Caco-2 (cell line): ENCODE data around the gene OTOP1. TPM values are rescaled to one million over a fixed set of nuclear protein-coding genes. Genes with fewer than 3 reads are reported as not detected.
A peak's percentile ranks its signal among the peaks of the same experiment; 100 is the strongest.
"Not testable (repeated sequence)": the region's sequence is repeated elsewhere in the genome, so short reads cannot be mapped to it uniquely, and the experiment has no call there.

Experiments
- BruUV-seq: library from RNA; stranded (reverse); fragments of 400-500 nt; replicated peaks from 2 replicates; lab custom pipeline; 2021; lab: Mats Ljungman, UMichigan
- CTCF ChIA-PET: fragments of 300-600 bp; sonication (Branson Sonifier 250); formaldehyde crosslinking; loops from one replicate; lab custom pipeline; 2022; ENCODE audit warnings: antibody characterized with exemption; lab: Charles Lee
- POLR2A ChIA-PET: fragments of 300-600 bp; sonication (Branson Sonifier 250); formaldehyde crosslinking; loops from one replicate; lab custom pipeline; 2022; ENCODE audit warnings: antibody characterized with exemption; lab: Charles Lee
- DNase-seq, 2 experiments: peaks; one replicate each; pipeline versions ENCODE4 v3.0.0 to v3.0.0-alpha.2; 2020 to 2022
- H3K27me3 ChIP-seq: replicated peaks from 2 replicates; pipeline ENCODE4 v1.6.0; 2011; ENCODE audit warnings: low read length; ENCODE audit not compliant: control insufficient read depth, insufficient read depth
- H3K36me3 ChIP-seq: 2 replicates; pipeline ENCODE4 v1.5.1; 2011; ENCODE audit warnings: low read length; ENCODE audit not compliant: control insufficient read depth, insufficient read depth
- H3K4me1 ChIP-seq: fragments of 250-450 bp; sonication (Bioruptor Pico); 2 replicates; pipeline ENCODE4 v1.5.1; 2020; ENCODE audit warnings: mild to moderate bottlenecking
- H3K4me3 ChIP-seq: 2 replicates; pipeline ENCODE4 v1.5.1; 2011; ENCODE audit warnings: low read depth, mild to moderate bottlenecking, control low read depth, low read length
- H3K9me3 ChIP-seq: fragments of 250-450 bp; sonication (Bioruptor Pico); 2 replicates; pipeline ENCODE4 v1.5.1; 2020; ENCODE audit warnings: mild to moderate bottlenecking, moderate library complexity
- H3K27ac Mint-ChIP-seq: one replicate; pipeline ENCODE4 v1.8.0; 2022; ENCODE audit warnings: mixed read lengths; ENCODE audit not compliant: unreplicated experiment
- H3K27me3 Mint-ChIP-seq: one replicate; pipeline ENCODE4 v1.8.0; 2022; ENCODE audit warnings: mixed read lengths; ENCODE audit not compliant: insufficient read depth, unreplicated experiment
- H3K36me3 Mint-ChIP-seq: one replicate; pipeline ENCODE4 v1.8.0; 2022; ENCODE audit warnings: mild to moderate bottlenecking, mixed read lengths; ENCODE audit not compliant: insufficient read depth, unreplicated experiment
- H3K4me1 Mint-ChIP-seq: one replicate; pipeline ENCODE4 v1.8.0; 2022; ENCODE audit warnings: low read depth, mixed read lengths; ENCODE audit not compliant: unreplicated experiment
- H3K4me3 Mint-ChIP-seq: one replicate; pipeline ENCODE4 v1.8.0; 2022; ENCODE audit warnings: mild to moderate bottlenecking, moderate library complexity, mixed read lengths; ENCODE audit not compliant: unreplicated experiment
- H3K9me3 Mint-ChIP-seq: one replicate; pipeline ENCODE4 v1.8.0; 2022; ENCODE audit warnings: mixed read lengths; ENCODE audit not compliant: unreplicated experiment
- intact Hi-C: fragments of 100-400 bp; cut with micrococcal nuclease; formaldehyde crosslinking; loops from one replicate; pipeline ENCODE4 v1.10.0; 2022; ENCODE audit not compliant: unreplicated experiment
- total RNA-seq: library from RNA; stranded (reverse); gene quantifications from 2 replicates; pipeline ENCODE4 v1.2.3, GENCODE V29; 2022
- TF ChIP-seq, protein P1 (sequence below), 2 experiments: fragments of 200-600 bp in 1 of 2; IDR thresholded peaks; 1 replicate in 1 of 2; 2 replicates in 1 of 2; pipeline versions ENCODE4 v1.5.1 to v1.8.0; 2011 to 2022; ENCODE audit warnings: antibody characterized with exemption in 1 of 2, control low read depth in 1 of 2, inconsistent platforms in 1 of 2, low read depth in 1 of 2, low read length in 1 of 2, mild to moderate bottlenecking in 1 of 2, moderate library complexity in 1 of 2; ENCODE audit not compliant: insufficient read depth in 1 of 2, severe bottlenecking in 1 of 2, unreplicated experiment in 1 of 2

OTOP1 gene
- total RNA-seq, 1 experiment from 2014 or later, result not detected

- Mint-ChIP-seq H3K4me3 (no peak overlapping the region), H3K36me3 (no peaks in the 10 kb centered on the region), H3K27ac (no peak overlapping the region), H3K4me1 (peaks cover 6% of the 10 kb centered on the region), H3K9me3 (no peaks in the 10 kb centered on the region), H3K27me3 (peaks cover 12% of the 10 kb centered on the region)
- BruUV-seq, result no TSS peak
- ChIA-PET CTCF (interaction anchor here (0.6 kb wide), 2 partner anchors 76 to 107 kb away, joined by 3 to 7 read pairs; partner anchors contain the start of gene LYAR), POLR2A (no interaction called here)
- TF ChIP-seq, protein P1, sequence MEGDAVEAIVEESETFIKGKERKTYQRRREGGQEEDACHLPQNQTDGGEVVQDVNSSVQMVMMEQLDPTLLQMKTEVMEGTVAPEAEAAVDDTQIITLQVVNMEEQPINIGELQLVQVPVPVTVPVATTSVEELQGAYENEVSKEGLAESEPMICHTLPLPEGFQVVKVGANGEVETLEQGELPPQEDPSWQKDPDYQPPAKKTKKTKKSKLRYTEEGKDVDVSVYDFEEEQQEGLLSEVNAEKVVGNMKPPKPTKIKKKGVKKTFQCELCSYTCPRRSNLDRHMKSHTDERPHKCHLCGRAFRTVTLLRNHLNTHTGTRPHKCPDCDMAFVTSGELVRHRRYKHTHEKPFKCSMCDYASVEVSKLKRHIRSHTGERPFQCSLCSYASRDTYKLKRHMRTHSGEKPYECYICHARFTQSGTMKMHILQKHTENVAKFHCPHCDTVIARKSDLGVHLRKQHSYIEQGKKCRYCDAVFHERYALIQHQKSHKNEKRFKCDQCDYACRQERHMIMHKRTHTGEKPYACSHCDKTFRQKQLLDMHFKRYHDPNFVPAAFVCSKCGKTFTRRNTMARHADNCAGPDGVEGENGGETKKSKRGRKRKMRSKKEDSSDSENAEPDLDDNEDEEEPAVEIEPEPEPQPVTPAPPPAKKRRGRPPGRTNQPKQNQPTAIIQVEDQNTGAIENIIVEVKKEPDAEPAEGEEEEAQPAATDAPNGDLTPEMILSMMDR (IDR thresholded peaks at IDR 0.05; ENCODE audit: insufficient read depth in 1 of 2, low read depth in 1 of 2, low read length in 1 of 2, severe bottlenecking in 1 of 2, unreplicated experiment in 1 of 2), result peak; percentile 62
- intact Hi-C loops, result no loop called here
- Histone ChIP-seq H3K4me1 (no peaks in the 10 kb centered on the region), H3K9me3 (no peaks in the 10 kb centered on the region), H3K36me3 (no peaks in the 10 kb centered on the region), H3K4me3 (no peak overlapping the region), H3K27me3 (no peaks in the 10 kb centered on the region)
- peak in 1 of 2 experiments; percentile 46 for DNase-seq
These were observed 43.7 kb downstream of the OTOP1 start for GRCh38 chr4:4182835-4183568.

- TF ChIP-seq, protein P1 (IDR thresholded peaks at IDR 0.05; ENCODE audit: insufficient read depth in 1 of 2, low read depth in 1 of 2, low read length in 1 of 2, severe bottlenecking in 1 of 2, unreplicated experiment in 1 of 2), result no peak
- Mint-ChIP-seq H3K36me3 (no peaks in the 10 kb centered on the region), H3K27ac (no peak overlapping the region), H3K4me1 (peaks cover 7% of the 10 kb centered on the region), H3K4me3 (no peak overlapping the region), H3K9me3 (no peaks in the 10 kb centered on the region), H3K27me3 (peaks cover 14% of the 10 kb centered on the region)
- no peaks in the 10 kb centered on the region for H3K27me3 ChIP-seq
- ChIA-PET CTCF (no interaction called here), POLR2A (no interaction called here)
- no peaks in the 10 kb centered on the region for H3K36me3 ChIP-seq
- intact Hi-C loops, result no loop called here
- BruUV-seq, result no TSS peak
- no peak for DNase-seq
- H3K4me3 ChIP-seq, result no peak overlapping the region
- no peaks in the 10 kb centered on the region for H3K9me3 ChIP-seq
- no peaks in the 10 kb centered on the region for H3K4me1 ChIP-seq
These were observed 56.1 kb downstream of the OTOP1 start for GRCh38 chr4:4170596-4171150.

DNA sequence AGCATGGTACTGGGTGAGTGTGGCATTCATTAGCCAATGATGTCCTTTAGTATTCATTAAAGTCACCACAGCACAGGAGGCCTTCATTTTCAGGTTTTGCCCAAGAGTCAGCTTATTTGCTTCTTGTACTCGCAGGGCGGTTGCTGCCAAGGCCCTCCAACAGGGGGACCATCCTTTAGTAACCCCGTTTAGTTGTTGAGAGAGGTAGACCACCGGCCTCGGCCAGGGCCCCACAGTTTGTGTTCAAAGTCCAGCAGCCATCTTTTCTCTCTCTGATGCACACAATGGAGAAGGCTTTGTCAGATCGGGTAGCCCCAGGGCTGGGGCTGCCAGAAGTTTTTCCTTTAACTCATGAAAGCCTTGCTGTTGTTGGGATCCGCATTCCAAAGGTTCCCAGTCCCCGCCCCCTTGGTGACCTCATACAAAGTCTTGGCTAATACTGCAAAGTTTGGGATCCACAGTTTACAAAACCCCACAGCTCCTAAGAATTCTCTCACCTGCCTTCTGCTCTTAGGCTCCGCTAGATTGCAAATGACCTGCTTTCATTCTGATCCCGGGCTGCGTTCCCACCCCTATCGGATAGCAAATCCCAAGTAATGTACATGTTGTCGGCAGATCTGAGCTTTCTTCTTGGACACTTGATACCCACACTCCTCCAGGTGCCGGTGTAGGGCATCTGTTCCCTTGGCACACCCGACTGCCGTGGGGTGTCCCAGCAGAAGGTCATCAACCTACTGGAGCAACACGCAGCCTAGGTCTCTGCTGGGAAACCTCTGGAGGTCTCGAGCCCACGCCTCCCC is 58.5 kb downstream of the OTOP1 start:
- H3K27ac Mint-ChIP-seq, POLR2A ChIA-PET, H3K4me1 Mint-ChIP-seq, DNase-seq, intact Hi-C loops, H3K9me3 ChIP-seq, H3K27me3 Mint-ChIP-seq, H3K36me3 ChIP-seq, CTCF ChIA-PET, BruUV-seq, H3K9me3 Mint-ChIP-seq, H3K4me3 Mint-ChIP-seq, H3K36me3 Mint-ChIP-seq, H3K27me3 ChIP-seq, H3K4me3 ChIP-seq, H3K4me1 ChIP-seq: not testable (repeated sequence)

- H3K27me3 Mint-ChIP-seq, H3K4me3 ChIP-seq, H3K36me3 Mint-ChIP-seq, H3K9me3 Mint-ChIP-seq, intact Hi-C loops, H3K4me1 ChIP-seq, H3K36me3 ChIP-seq, H3K4me1 Mint-ChIP-seq, H3K27ac Mint-ChIP-seq, H3K27me3 ChIP-seq, CTCF ChIA-PET, H3K9me3 ChIP-seq, POLR2A ChIA-PET, BruUV-seq: not testable (repeated sequence)
- H3K4me3 Mint-ChIP-seq, result peak overlapping the region; percentile 12
- peak; percentile 59 to 60 for DNase-seq
These were observed 59.7 kb downstream of the OTOP1 start for GRCh38 chr4:4166986-4167385.

DNA sequence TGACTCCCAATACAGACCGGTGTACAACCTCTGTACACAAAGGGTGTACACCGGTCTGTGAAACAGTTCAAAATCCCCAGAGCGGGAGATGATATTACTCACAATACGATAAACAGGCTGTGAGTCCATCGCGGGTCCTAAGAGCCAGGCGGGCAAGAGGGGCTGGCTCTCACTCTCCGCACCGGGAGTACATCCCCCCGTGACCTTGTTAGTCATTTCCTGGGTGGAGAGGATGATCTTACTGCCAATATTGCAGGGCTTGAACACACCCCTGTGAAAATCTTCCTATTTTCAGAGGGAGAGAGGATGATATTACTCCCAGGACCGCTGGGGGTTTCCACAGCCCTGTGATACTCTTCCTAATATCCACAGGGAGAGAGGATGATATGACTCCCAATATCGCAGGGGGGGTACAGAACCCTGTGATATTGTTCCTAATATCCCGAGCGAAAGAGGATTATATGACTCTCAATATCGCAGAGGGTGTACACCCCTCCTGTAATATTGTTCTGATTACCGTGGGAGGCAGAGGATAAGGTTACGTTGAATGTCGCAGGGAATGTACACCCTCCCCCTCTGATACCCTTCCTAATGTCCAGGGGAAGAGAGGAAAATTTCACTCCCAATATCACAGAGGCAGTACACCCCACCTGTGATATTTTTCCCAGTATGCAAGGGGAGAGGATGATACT is 60.9 kb downstream of the OTOP1 start:
- peaks cover 11% of the 10 kb centered on the region for H3K4me1 Mint-ChIP-seq
- intact Hi-C loops, H3K36me3 Mint-ChIP-seq: not testable (repeated sequence)

More for the DNA sequence above, 60.9 kb downstream of the OTOP1 start:
- CTCF ChIA-PET, POLR2A ChIA-PET, H3K4me1 ChIP-seq, DNase-seq, H3K27me3 ChIP-seq, H3K4me3 ChIP-seq, H3K9me3 Mint-ChIP-seq, H3K27me3 Mint-ChIP-seq, H3K36me3 ChIP-seq, H3K9me3 ChIP-seq, H3K4me3 Mint-ChIP-seq, H3K27ac Mint-ChIP-seq, BruUV-seq: not testable (repeated sequence)
